ENCODE measurements around the gene ALPK3. TPM values are rescaled to one million over a fixed set of nuclear protein-coding genes. Genes with fewer than 3 reads are reported as not detected.

ALPK3 gene
- polyA plus RNA-seq, 1 donor from 2014 or later: not detected

DNA sequence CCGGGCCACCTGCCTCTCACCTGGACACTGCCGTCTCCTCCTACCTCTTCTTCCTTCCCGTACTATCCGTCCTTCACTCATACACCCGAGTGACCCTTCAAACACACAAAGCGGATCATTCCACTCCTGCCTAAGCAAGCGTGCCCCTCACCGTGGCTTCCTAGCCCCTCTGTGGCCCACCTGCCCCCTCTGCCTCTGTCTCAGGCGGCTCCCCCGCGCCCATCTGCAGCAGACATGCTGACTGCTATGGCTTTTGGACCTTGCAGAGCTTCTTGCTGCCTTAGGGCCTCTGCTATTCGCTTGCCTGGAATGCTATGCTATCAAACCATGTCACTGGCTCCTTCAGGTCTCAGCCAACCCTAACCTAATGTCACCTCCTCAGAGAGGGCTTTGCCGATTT lies 105.4 kb downstream of the ALPK3 start:
- H3K4me2 ChIP-seq (ENCODE audit: low read length): no peak overlapping the region
- H4K20me1 ChIP-seq (ENCODE audit: insufficient read depth): no peaks in the 10 kb centered on the region
- H3K36me3 ChIP-seq (ENCODE audit: insufficient read depth, low read length): no peaks in the 10 kb centered on the region
- TF ChIP-seq MXI1 (conservative IDR thresholded peaks at IDR 0.05; ENCODE audit: poor library complexity, severe bottlenecking) (no peak), POLR2AphosphoS5 (IDR thresholded peaks at IDR 0.05) (no peak), EZH2 (IDR thresholded peaks at IDR 0.05; ENCODE audit: borderline replicate concordance, insufficient read depth, low read length, poor library complexity, severe bottlenecking) (no peak), RAD21 (conservative IDR thresholded peaks at IDR 0.05) (no peak), SMC3 (conservative IDR thresholded peaks at IDR 0.05; ENCODE audit: poor library complexity) (no peak), TAF1 (IDR thresholded peaks at IDR 0.05; ENCODE audit: low read depth) (no peak), EP300 (conservative IDR thresholded peaks at IDR 0.05; ENCODE audit: poor library complexity, severe bottlenecking) (no peak)
- TF ChIP-seq, protein P1, sequence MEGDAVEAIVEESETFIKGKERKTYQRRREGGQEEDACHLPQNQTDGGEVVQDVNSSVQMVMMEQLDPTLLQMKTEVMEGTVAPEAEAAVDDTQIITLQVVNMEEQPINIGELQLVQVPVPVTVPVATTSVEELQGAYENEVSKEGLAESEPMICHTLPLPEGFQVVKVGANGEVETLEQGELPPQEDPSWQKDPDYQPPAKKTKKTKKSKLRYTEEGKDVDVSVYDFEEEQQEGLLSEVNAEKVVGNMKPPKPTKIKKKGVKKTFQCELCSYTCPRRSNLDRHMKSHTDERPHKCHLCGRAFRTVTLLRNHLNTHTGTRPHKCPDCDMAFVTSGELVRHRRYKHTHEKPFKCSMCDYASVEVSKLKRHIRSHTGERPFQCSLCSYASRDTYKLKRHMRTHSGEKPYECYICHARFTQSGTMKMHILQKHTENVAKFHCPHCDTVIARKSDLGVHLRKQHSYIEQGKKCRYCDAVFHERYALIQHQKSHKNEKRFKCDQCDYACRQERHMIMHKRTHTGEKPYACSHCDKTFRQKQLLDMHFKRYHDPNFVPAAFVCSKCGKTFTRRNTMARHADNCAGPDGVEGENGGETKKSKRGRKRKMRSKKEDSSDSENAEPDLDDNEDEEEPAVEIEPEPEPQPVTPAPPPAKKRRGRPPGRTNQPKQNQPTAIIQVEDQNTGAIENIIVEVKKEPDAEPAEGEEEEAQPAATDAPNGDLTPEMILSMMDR (IDR thresholded peaks at IDR 0.05; ENCODE audit: poor library complexity, severe bottlenecking): no peak
- TF ChIP-seq, protein P2, sequence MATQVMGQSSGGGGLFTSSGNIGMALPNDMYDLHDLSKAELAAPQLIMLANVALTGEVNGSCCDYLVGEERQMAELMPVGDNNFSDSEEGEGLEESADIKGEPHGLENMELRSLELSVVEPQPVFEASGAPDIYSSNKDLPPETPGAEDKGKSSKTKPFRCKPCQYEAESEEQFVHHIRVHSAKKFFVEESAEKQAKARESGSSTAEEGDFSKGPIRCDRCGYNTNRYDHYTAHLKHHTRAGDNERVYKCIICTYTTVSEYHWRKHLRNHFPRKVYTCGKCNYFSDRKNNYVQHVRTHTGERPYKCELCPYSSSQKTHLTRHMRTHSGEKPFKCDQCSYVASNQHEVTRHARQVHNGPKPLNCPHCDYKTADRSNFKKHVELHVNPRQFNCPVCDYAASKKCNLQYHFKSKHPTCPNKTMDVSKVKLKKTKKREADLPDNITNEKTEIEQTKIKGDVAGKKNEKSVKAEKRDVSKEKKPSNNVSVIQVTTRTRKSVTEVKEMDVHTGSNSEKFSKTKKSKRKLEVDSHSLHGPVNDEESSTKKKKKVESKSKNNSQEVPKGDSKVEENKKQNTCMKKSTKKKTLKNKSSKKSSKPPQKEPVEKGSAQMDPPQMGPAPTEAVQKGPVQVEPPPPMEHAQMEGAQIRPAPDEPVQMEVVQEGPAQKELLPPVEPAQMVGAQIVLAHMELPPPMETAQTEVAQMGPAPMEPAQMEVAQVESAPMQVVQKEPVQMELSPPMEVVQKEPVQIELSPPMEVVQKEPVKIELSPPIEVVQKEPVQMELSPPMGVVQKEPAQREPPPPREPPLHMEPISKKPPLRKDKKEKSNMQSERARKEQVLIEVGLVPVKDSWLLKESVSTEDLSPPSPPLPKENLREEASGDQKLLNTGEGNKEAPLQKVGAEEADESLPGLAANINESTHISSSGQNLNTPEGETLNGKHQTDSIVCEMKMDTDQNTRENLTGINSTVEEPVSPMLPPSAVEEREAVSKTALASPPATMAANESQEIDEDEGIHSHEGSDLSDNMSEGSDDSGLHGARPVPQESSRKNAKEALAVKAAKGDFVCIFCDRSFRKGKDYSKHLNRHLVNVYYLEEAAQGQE (IDR thresholded peaks at IDR 0.05; ENCODE audit: borderline replicate concordance): no peak
- no peak overlapping the region for H3K9ac ChIP-seq (ENCODE audit: low read length)
- H3K27ac ChIP-seq (ENCODE audit: low read length): no peak overlapping the region
- H2AFZ ChIP-seq (ENCODE audit: low read depth, low read length): no peak overlapping the region
- H3K79me2 ChIP-seq (replicated peaks; ENCODE audit: insufficient read depth, low read length): no peaks in the 10 kb centered on the region
- no peaks in the 10 kb centered on the region for H3F3A ChIP-seq (ENCODE audit: insufficient read depth, low read length, poor library complexity, severe bottlenecking)
- no peaks in the 10 kb centered on the region for H3K9me3 ChIP-seq (ENCODE audit: low read length)
- H3K9me2 ChIP-seq (ENCODE audit: insufficient read depth, low read length): no peaks in the 10 kb centered on the region
- no peaks in the 10 kb centered on the region for H3K27me3 ChIP-seq (ENCODE audit: insufficient read depth, low read depth, low read length)
- no peak overlapping the region for H3K4me3 ChIP-seq (ENCODE audit: low read length)

Small RNA genes within 50 kb of the gene (small RNA-seq; reads per million reads assigned to genes)
- 0 reads per million in 3 experiments for gene RF00402

Other genes starting within 250 kb of the ALPK3 start
- gene ZSCAN2, start 216.3 kb upstream of the ALPK3 start, polyA plus RNA-seq: 29.9 and 55.6 TPM in 2 replicates
- 75.4 and 103 TPM in 2 replicates for gene WDR73, start 163.1 kb upstream of the ALPK3 start, polyA plus RNA-seq
- gene NMB, start 159.2 kb upstream of the ALPK3 start, polyA plus RNA-seq: 3.0 and 4.7 TPM in 2 replicates
- 135 and 158 TPM in 2 replicates for gene SEC11A, start 101.2 kb upstream of the ALPK3 start, polyA plus RNA-seq
- gene ZNF592, start 68.8 kb upstream of the ALPK3 start, polyA plus RNA-seq: 3.7 and 3.9 TPM in 2 replicates
- gene SLC28A1, start 67.3 kb downstream of the ALPK3 start, polyA plus RNA-seq: not detected in 2 replicates
- 13.2 and 17.6 TPM in 2 replicates for gene PDE8A, start 164.5 kb downstream of the ALPK3 start, polyA plus RNA-seq